Caco-2 (cell line): ENCODE results near the gene CD2AP. TPM values are rescaled to one million over a fixed set of nuclear protein-coding genes. Genes with fewer than 3 reads are reported as not detected.

Experiments used
- BruUV-seq: library from RNA; stranded (reverse); fragments of 400-500 nt; replicated peaks from 2 replicates; lab custom pipeline; 2021; lab: Mats Ljungman, UMichigan
- CTCF ChIA-PET: fragments of 300-600 bp; sonication (Branson Sonifier 250); formaldehyde crosslinking; loops from one replicate; lab custom pipeline; 2022; ENCODE audit warnings: antibody characterized with exemption; lab: Charles Lee
- POLR2A ChIA-PET: fragments of 300-600 bp; sonication (Branson Sonifier 250); formaldehyde crosslinking; loops from one replicate; lab custom pipeline; 2022; ENCODE audit warnings: antibody characterized with exemption; lab: Charles Lee
- DNase-seq, 2 experiments: peaks; one replicate each; pipeline versions ENCODE4 v3.0.0 to v3.0.0-alpha.2; 2020 to 2022
- H3K27me3 ChIP-seq: replicated peaks from 2 replicates; pipeline ENCODE4 v1.6.0; 2011; ENCODE audit warnings: low read length; ENCODE audit not compliant: control insufficient read depth, insufficient read depth
- H3K36me3 ChIP-seq: 2 replicates; pipeline ENCODE4 v1.5.1; 2011; ENCODE audit warnings: low read length; ENCODE audit not compliant: control insufficient read depth, insufficient read depth
- H3K4me1 ChIP-seq: fragments of 250-450 bp; sonication (Bioruptor Pico); 2 replicates; pipeline ENCODE4 v1.5.1; 2020; ENCODE audit warnings: mild to moderate bottlenecking
- H3K4me3 ChIP-seq: 2 replicates; pipeline ENCODE4 v1.5.1; 2011; ENCODE audit warnings: low read depth, mild to moderate bottlenecking, control low read depth, low read length
- H3K9me3 ChIP-seq: fragments of 250-450 bp; sonication (Bioruptor Pico); 2 replicates; pipeline ENCODE4 v1.5.1; 2020; ENCODE audit warnings: mild to moderate bottlenecking, moderate library complexity
- H3K27ac Mint-ChIP-seq: one replicate; pipeline ENCODE4 v1.8.0; 2022; ENCODE audit warnings: mixed read lengths; ENCODE audit not compliant: unreplicated experiment
- H3K27me3 Mint-ChIP-seq: one replicate; pipeline ENCODE4 v1.8.0; 2022; ENCODE audit warnings: mixed read lengths; ENCODE audit not compliant: insufficient read depth, unreplicated experiment
- H3K36me3 Mint-ChIP-seq: one replicate; pipeline ENCODE4 v1.8.0; 2022; ENCODE audit warnings: mild to moderate bottlenecking, mixed read lengths; ENCODE audit not compliant: insufficient read depth, unreplicated experiment
- H3K4me1 Mint-ChIP-seq: one replicate; pipeline ENCODE4 v1.8.0; 2022; ENCODE audit warnings: low read depth, mixed read lengths; ENCODE audit not compliant: unreplicated experiment
- H3K4me3 Mint-ChIP-seq: one replicate; pipeline ENCODE4 v1.8.0; 2022; ENCODE audit warnings: mild to moderate bottlenecking, moderate library complexity, mixed read lengths; ENCODE audit not compliant: unreplicated experiment
- H3K9me3 Mint-ChIP-seq: one replicate; pipeline ENCODE4 v1.8.0; 2022; ENCODE audit warnings: mixed read lengths; ENCODE audit not compliant: unreplicated experiment
- CTCF ChIP-seq, 2 experiments: fragments of 200-600 bp in 1 of 2; IDR thresholded peaks; 1 replicate in 1 of 2; 2 replicates in 1 of 2; pipeline versions ENCODE4 v1.5.1 to v1.8.0; 2011 to 2022; ENCODE audit warnings: antibody characterized with exemption in 1 of 2, control low read depth in 1 of 2, inconsistent platforms in 1 of 2, low read depth in 1 of 2, low read length in 1 of 2, mild to moderate bottlenecking in 1 of 2, moderate library complexity in 1 of 2; ENCODE audit not compliant: insufficient read depth in 1 of 2, severe bottlenecking in 1 of 2, unreplicated experiment in 1 of 2
- intact Hi-C: fragments of 100-400 bp; cut with micrococcal nuclease; formaldehyde crosslinking; loops from one replicate; pipeline ENCODE4 v1.10.0; 2022; ENCODE audit not compliant: unreplicated experiment
- total RNA-seq: library from RNA; stranded (reverse); gene quantifications from 2 replicates; pipeline ENCODE4 v1.2.3, GENCODE V29; 2022

The CD2AP gene
- total RNA-seq, 1 experiment from 2014 or later, result 65.3 TPM

GRCh38 chr6:47581591-47581990 lies 104.0 kb downstream of the CD2AP start:
- H3K27me3 Mint-ChIP-seq, result no peaks in the 10 kb centered on the region
- Histone ChIP-seq H3K4me3 (no peak overlapping the region), H3K4me1 (no peaks in the 10 kb centered on the region), H3K9me3 (peaks cover 4% of the 10 kb centered on the region), H3K27me3 (no peaks in the 10 kb centered on the region), H3K36me3 (no peaks in the 10 kb centered on the region)
- CTCF ChIA-PET, result no interaction called here
- BruUV-seq, result no TSS peak
- no peak overlapping the region for H3K4me3 Mint-ChIP-seq
- POLR2A ChIA-PET, result no interaction called here
- TF ChIP-seq CTCF (IDR thresholded peaks at IDR 0.05; ENCODE audit: insufficient read depth in 1 of 2, low read depth in 1 of 2, low read length in 1 of 2, severe bottlenecking in 1 of 2, unreplicated experiment in 1 of 2), result no peak
- no peaks in the 10 kb centered on the region for H3K9me3 Mint-ChIP-seq
- DNase-seq, result no peak
- intact Hi-C loops, result no loop called here
- H3K4me1 Mint-ChIP-seq, result no peaks in the 10 kb centered on the region
- no peak overlapping the region for H3K27ac Mint-ChIP-seq
- H3K36me3 Mint-ChIP-seq, result peaks cover 48% of the 10 kb centered on the region

GRCh38 chr6:47587493-47587892 lies 109.9 kb downstream of the CD2AP start:
- Histone ChIP-seq H3K36me3 (no peaks in the 10 kb centered on the region), H3K4me1 (no peaks in the 10 kb centered on the region), H3K27me3 (no peaks in the 10 kb centered on the region), H3K9me3 (no peaks in the 10 kb centered on the region), H3K4me3 (no peak overlapping the region)
- CTCF ChIA-PET, result no interaction called here
- Mint-ChIP-seq H3K9me3 (no peaks in the 10 kb centered on the region), H3K4me1 (no peaks in the 10 kb centered on the region), H3K27me3 (no peaks in the 10 kb centered on the region), H3K27ac (no peak overlapping the region), H3K36me3 (peaks cover 70% of the 10 kb centered on the region), H3K4me3 (no peak overlapping the region)
- no peak for DNase-seq
- no peak for TF ChIP-seq CTCF (IDR thresholded peaks at IDR 0.05; ENCODE audit: insufficient read depth in 1 of 2, low read depth in 1 of 2, low read length in 1 of 2, severe bottlenecking in 1 of 2, unreplicated experiment in 1 of 2)
- POLR2A ChIA-PET, result no interaction called here
- intact Hi-C loops, result no loop called here
- BruUV-seq, result no TSS peak

- no peak overlapping the region for H3K27ac Mint-ChIP-seq
- TF ChIP-seq CTCF (IDR thresholded peaks at IDR 0.05; ENCODE audit: insufficient read depth in 1 of 2, low read depth in 1 of 2, low read length in 1 of 2, severe bottlenecking in 1 of 2, unreplicated experiment in 1 of 2), result no peak
- intact Hi-C loops, result no loop called here
- Histone ChIP-seq H3K36me3 (no peaks in the 10 kb centered on the region), H3K4me1 (peaks cover 23% of the 10 kb centered on the region; the same call in 1 of the 2 replicates), H3K9me3 (no peaks in the 10 kb centered on the region), H3K4me3 (no peak overlapping the region), H3K27me3 (no peaks in the 10 kb centered on the region)
- ChIA-PET CTCF (no interaction called here), POLR2A (no interaction called here)
- H3K4me1 Mint-ChIP-seq, result peaks cover 22% of the 10 kb centered on the region
- no peaks in the 10 kb centered on the region for H3K27me3 Mint-ChIP-seq
- peaks cover 55% of the 10 kb centered on the region for H3K36me3 Mint-ChIP-seq
- no peak for DNase-seq
- no TSS peak for BruUV-seq
- H3K4me3 Mint-ChIP-seq, result no peak overlapping the region
- H3K9me3 Mint-ChIP-seq, result no peaks in the 10 kb centered on the region
These were observed 114.7 kb downstream of the CD2AP start for GRCh38 chr6:47592131-47592840.
